ENCODE data around the gene DDIT3. TPM values are rescaled to one million over a fixed set of nuclear protein-coding genes. Genes with fewer than 3 reads are reported as not detected.

DDIT3 gene
- total and polyA plus RNA-seq, 4 donors, result 4.7 to 30.2 (median 16.2) TPM

DNA sequence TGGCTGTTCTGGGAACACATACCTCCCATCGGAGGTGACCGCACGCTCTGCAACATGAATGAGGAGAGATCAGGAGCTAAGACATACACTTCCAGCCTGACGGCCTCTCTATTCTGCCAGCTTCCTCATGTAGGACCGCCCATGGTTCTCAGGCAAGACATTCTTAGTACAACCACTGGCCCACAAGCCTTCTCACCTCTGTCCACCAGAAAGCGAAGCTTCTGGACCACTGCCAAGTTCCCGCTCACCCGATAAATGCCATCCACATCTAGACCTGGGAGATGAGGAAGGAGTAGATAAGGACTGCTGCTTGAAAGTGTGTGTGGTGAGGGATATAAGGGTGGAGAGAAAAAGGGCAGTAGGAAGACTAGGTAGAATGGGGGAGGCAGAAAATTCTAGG, 45.9 kb downstream of the DDIT3 start:
- DNase-seq (ENCODE audit: low spot score), result no peak
- H3K4me3 ChIP-seq (ENCODE audit: low read depth in 1 of 3, low read length in 3 of 3), result no peak overlapping the region
- no peak overlapping the region for H3K27ac ChIP-seq (ENCODE audit: low read depth in 1 of 2, low read length in 2 of 2)
- no peak overlapping the region for H3K9ac ChIP-seq (ENCODE audit: low read depth in 1 of 2, low read length in 2 of 2)
- H3K4me1 ChIP-seq (ENCODE audit: control insufficient read depth in 4 of 4, insufficient read depth in 4 of 4, low read length in 3 of 4), result peaks cover 4 to 20% (median 14%) of the 10 kb centered on the region in 4 donors
- peaks cover 0 to 2% (median 0%) of the 10 kb centered on the region in 4 donors for H3K36me3 ChIP-seq (ENCODE audit: control insufficient read depth in 4 of 4, insufficient read depth in 3 of 4, low read depth in 1 of 4, low read length in 3 of 4)
- H3K27me3 ChIP-seq (ENCODE audit: control insufficient read depth in 4 of 4, insufficient read depth in 4 of 4, low read length in 3 of 4), result peaks cover 0 to 6% (median 3%) of the 10 kb centered on the region in 4 donors
- TF ChIP-seq SP1 (IDR thresholded peaks at IDR 0.05) (no peak), FOXA2 (IDR thresholded peaks at IDR 0.05) (no peak), RAD21 (IDR thresholded peaks at IDR 0.05) (no peak)
- WGBS, result 87% methylated on average over 8 of the region's 8 CpGs
- H3K9me3 ChIP-seq (ENCODE audit: control insufficient read depth in 4 of 4, low read length in 3 of 4), result no peaks in the 10 kb centered on the region

DNA sequence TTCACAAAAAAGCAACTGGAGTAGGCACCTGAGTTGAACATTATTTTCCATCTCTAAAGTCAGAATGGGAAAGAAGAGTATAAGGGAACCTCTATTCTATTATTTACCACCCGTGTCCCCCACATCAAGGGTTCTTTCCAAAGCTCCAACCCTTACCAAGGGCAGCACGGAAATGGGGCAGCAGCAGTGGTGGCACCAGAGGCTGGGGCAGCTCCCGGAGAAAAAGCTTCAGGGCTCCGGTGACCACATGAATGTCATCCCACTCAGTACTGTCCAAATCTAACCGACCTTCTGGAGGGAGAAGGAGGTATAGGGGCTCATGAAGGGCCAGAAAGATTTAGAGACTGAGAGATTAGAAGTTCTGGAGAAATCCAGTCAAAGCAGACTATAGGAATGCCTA, 46.4 kb downstream of the DDIT3 start:
- WGBS, result 88% methylated on average over 5 of the region's 5 CpGs
- Histone ChIP-seq H3K36me3 (ENCODE audit: control insufficient read depth in 4 of 4, insufficient read depth in 3 of 4, low read depth in 1 of 4, low read length in 3 of 4) (peaks cover 0 to 2% (median 0%) of the 10 kb centered on the region in 4 donors), H3K27ac (ENCODE audit: low read depth in 1 of 2, low read length in 2 of 2) (no peak overlapping the region), H3K27me3 (ENCODE audit: control insufficient read depth in 4 of 4, insufficient read depth in 4 of 4, low read length in 3 of 4) (peaks cover 0 to 6% (median 3%) of the 10 kb centered on the region in 4 donors), H3K4me3 (ENCODE audit: low read depth in 1 of 3, low read length in 3 of 3) (no peak overlapping the region), H3K9me3 (ENCODE audit: control insufficient read depth in 4 of 4, low read length in 3 of 4) (no peaks in the 10 kb centered on the region), H3K9ac (ENCODE audit: low read depth in 1 of 2, low read length in 2 of 2) (no peak overlapping the region), H3K4me1 (ENCODE audit: control insufficient read depth in 4 of 4, insufficient read depth in 4 of 4, low read length in 3 of 4) (peaks cover 4 to 20% (median 14%) of the 10 kb centered on the region in 4 donors)
- DNase-seq (ENCODE audit: low spot score), result no peak
- TF ChIP-seq, protein P1, sequence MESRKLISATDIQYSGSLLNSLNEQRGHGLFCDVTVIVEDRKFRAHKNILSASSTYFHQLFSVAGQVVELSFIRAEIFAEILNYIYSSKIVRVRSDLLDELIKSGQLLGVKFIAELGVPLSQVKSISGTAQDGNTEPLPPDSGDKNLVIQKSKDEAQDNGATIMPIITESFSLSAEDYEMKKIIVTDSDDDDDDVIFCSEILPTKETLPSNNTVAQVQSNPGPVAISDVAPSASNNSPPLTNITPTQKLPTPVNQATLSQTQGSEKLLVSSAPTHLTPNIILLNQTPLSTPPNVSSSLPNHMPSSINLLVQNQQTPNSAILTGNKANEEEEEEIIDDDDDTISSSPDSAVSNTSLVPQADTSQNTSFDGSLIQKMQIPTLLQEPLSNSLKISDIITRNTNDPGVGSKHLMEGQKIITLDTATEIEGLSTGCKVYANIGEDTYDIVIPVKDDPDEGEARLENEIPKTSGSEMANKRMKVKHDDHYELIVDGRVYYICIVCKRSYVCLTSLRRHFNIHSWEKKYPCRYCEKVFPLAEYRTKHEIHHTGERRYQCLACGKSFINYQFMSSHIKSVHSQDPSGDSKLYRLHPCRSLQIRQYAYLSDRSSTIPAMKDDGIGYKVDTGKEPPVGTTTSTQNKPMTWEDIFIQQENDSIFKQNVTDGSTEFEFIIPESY (IDR thresholded peaks at IDR 0.05), result no peak
- TF ChIP-seq FOXA2 (IDR thresholded peaks at IDR 0.05), result no peak
- TF ChIP-seq, protein P2, sequence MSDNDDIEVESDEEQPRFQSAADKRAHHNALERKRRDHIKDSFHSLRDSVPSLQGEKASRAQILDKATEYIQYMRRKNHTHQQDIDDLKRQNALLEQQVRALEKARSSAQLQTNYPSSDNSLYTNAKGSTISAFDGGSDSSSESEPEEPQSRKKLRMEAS (IDR thresholded peaks at IDR 0.05), result no peak
- TF ChIP-seq EGR1 (IDR thresholded peaks at IDR 0.05; ENCODE audit: low read depth in 2 of 2), result no peak
- TF ChIP-seq JUND (IDR thresholded peaks at IDR 0.05), result no peak
- TF ChIP-seq, protein P3, sequence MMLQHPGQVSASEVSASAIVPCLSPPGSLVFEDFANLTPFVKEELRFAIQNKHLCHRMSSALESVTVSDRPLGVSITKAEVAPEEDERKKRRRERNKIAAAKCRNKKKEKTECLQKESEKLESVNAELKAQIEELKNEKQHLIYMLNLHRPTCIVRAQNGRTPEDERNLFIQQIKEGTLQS (IDR thresholded peaks at IDR 0.05), result no peak
- TF ChIP-seq HNF4A (conservative IDR thresholded peaks at IDR 0.05), result no peak
- no peak for TF ChIP-seq HNF4G (IDR thresholded peaks at IDR 0.05)
- TF ChIP-seq SP1 (IDR thresholded peaks at IDR 0.05), result no peak
- no peak for TF ChIP-seq YY1 (IDR thresholded peaks at IDR 0.05)
- TF ChIP-seq NR2F2 (IDR thresholded peaks at IDR 0.05), result no peak
- TF ChIP-seq RAD21 (IDR thresholded peaks at IDR 0.05), result no peak
- no peak for TF ChIP-seq RXRA (IDR thresholded peaks at IDR 0.05)
- TF ChIP-seq FOXA1 (IDR thresholded peaks at IDR 0.05), result no peak
- TF ChIP-seq, protein P4, sequence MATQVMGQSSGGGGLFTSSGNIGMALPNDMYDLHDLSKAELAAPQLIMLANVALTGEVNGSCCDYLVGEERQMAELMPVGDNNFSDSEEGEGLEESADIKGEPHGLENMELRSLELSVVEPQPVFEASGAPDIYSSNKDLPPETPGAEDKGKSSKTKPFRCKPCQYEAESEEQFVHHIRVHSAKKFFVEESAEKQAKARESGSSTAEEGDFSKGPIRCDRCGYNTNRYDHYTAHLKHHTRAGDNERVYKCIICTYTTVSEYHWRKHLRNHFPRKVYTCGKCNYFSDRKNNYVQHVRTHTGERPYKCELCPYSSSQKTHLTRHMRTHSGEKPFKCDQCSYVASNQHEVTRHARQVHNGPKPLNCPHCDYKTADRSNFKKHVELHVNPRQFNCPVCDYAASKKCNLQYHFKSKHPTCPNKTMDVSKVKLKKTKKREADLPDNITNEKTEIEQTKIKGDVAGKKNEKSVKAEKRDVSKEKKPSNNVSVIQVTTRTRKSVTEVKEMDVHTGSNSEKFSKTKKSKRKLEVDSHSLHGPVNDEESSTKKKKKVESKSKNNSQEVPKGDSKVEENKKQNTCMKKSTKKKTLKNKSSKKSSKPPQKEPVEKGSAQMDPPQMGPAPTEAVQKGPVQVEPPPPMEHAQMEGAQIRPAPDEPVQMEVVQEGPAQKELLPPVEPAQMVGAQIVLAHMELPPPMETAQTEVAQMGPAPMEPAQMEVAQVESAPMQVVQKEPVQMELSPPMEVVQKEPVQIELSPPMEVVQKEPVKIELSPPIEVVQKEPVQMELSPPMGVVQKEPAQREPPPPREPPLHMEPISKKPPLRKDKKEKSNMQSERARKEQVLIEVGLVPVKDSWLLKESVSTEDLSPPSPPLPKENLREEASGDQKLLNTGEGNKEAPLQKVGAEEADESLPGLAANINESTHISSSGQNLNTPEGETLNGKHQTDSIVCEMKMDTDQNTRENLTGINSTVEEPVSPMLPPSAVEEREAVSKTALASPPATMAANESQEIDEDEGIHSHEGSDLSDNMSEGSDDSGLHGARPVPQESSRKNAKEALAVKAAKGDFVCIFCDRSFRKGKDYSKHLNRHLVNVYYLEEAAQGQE (IDR thresholded peaks at IDR 0.05), result no peak
- TF ChIP-seq, protein P5, sequence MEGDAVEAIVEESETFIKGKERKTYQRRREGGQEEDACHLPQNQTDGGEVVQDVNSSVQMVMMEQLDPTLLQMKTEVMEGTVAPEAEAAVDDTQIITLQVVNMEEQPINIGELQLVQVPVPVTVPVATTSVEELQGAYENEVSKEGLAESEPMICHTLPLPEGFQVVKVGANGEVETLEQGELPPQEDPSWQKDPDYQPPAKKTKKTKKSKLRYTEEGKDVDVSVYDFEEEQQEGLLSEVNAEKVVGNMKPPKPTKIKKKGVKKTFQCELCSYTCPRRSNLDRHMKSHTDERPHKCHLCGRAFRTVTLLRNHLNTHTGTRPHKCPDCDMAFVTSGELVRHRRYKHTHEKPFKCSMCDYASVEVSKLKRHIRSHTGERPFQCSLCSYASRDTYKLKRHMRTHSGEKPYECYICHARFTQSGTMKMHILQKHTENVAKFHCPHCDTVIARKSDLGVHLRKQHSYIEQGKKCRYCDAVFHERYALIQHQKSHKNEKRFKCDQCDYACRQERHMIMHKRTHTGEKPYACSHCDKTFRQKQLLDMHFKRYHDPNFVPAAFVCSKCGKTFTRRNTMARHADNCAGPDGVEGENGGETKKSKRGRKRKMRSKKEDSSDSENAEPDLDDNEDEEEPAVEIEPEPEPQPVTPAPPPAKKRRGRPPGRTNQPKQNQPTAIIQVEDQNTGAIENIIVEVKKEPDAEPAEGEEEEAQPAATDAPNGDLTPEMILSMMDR (IDR thresholded peaks at IDR 0.05; ENCODE audit: low read depth, low read length, missing input control), result no peak
- TF ChIP-seq GABPA (IDR thresholded peaks at IDR 0.05 in 1 of 2, conservative IDR thresholded peaks at IDR 0.05 in 1 of 2), result no peak
- no peak for TF ChIP-seq TAF1 (conservative IDR thresholded peaks at IDR 0.05)
